CD14-positive monocyte (primary cell): ENCODE data around the gene SASH3. TPM values are rescaled to one million over a fixed set of nuclear protein-coding genes. Genes with fewer than 3 reads are reported as not detected.

ENCODE experiments used
- DNase-seq, 3 donors: peaks; one replicate each; pipeline ENCODE4 v3.0.0-alpha.2; 2011 to 2022
- H2AFZ ChIP-seq: 2 replicates; pipeline ENCODE4 v1.6.0; 2012; ENCODE audit warnings: mild to moderate bottlenecking, low read depth, low read length, inconsistent platforms; ENCODE audit not compliant: insufficient read depth, poor library complexity, severe bottlenecking
- H3K27ac ChIP-seq, 2 donors: 1 replicate in 1 of 2; 2 replicates in 1 of 2; pipeline ENCODE4 v1.5.1; 2012 to 2013; ENCODE audit warnings: low read length in 2 of 2, control low read depth in 1 of 2, inconsistent platforms in 1 of 2, low read depth in 1 of 2, mild to moderate bottlenecking in 1 of 2
- H3K27me3 ChIP-seq, 2 donors: one replicate each; pipeline versions ENCODE4 v1.6.0 to v1.6.1; 2011 to 2013; ENCODE audit warnings: low read length in 2 of 2; ENCODE audit not compliant: control insufficient read depth in 2 of 2, insufficient read depth in 2 of 2
- H3K36me3 ChIP-seq, 2 donors: replicated peaks in 1 of 2; 1 replicate in 1 of 2; 2 replicates in 1 of 2; pipeline versions ENCODE4 v1.5.1 to v1.6.1; 2012 to 2013; ENCODE audit warnings: low read length in 2 of 2, control low read depth in 1 of 2, inconsistent platforms in 1 of 2, mild to moderate bottlenecking in 1 of 2; ENCODE audit not compliant: insufficient read depth in 2 of 2, control insufficient read depth in 1 of 2
- H3K4me1 ChIP-seq, 2 donors: 1 replicate in 1 of 2; 2 replicates in 1 of 2; pipeline versions ENCODE4 v1.5.1 to v1.6.1; 2012 to 2013; ENCODE audit warnings: low read length in 2 of 2, control low read depth in 1 of 2, inconsistent platforms in 1 of 2, mild to moderate bottlenecking in 1 of 2, moderate library complexity in 1 of 2; ENCODE audit not compliant: insufficient read depth in 2 of 2, control insufficient read depth in 1 of 2
- H3K4me2 ChIP-seq: replicated peaks from 2 replicates; pipeline ENCODE3; 2012; ENCODE audit warnings: low read length, moderate library complexity, mild to moderate bottlenecking; ENCODE audit not compliant: poor library complexity, severe bottlenecking; ENCODE audit errors: extremely low read depth
- H3K4me3 ChIP-seq, 3 experiments: fragments of 200-600 bp in 1 of 3; sonication (generic) in 1 of 3; replicated peaks in 1 of 3; 1 replicate in 2 of 3; 2 replicates in 1 of 3; pipeline ENCODE4 v1.5.1; 2011 to 2013; ENCODE audit warnings: low read length in 3 of 3, mild to moderate bottlenecking in 3 of 3, control low read depth in 2 of 3, low read depth in 2 of 3, inconsistent platforms in 1 of 3, moderate library complexity in 1 of 3
- H3K79me2 ChIP-seq: 2 replicates; pipeline ENCODE4 v1.6.0; 2012; ENCODE audit warnings: mild to moderate bottlenecking, control low read depth, inconsistent platforms, low read length, moderate library complexity; ENCODE audit not compliant: insufficient read depth
- H3K9ac ChIP-seq: 2 replicates; pipeline ENCODE4 v1.6.0; 2017; ENCODE audit warnings: low read length, mild to moderate bottlenecking; ENCODE audit not compliant: insufficient read depth, poor library complexity, severe bottlenecking
- H3K9me3 ChIP-seq, 2 donors: replicated peaks in 1 of 2; 1 replicate in 1 of 2; 2 replicates in 1 of 2; pipeline versions ENCODE4 v1.5.1 to v1.6.1; 2012 to 2013; ENCODE audit warnings: low read length in 2 of 2, control low read depth in 1 of 2; ENCODE audit not compliant: control insufficient read depth in 1 of 2, insufficient read depth in 1 of 2
- H4K20me1 ChIP-seq: 2 replicates; pipeline ENCODE4 v1.6.0; 2012; ENCODE audit warnings: mild to moderate bottlenecking, low read length, control low read depth, moderate library complexity; ENCODE audit not compliant: insufficient read depth
- H3K27ac Mint-ChIP-seq, 7 donors: one replicate each; pipeline ENCODE4 v1.8.0; 2020; ENCODE audit warnings: mild to moderate bottlenecking in 7 of 7, mixed read lengths in 7 of 7, moderate library complexity in 6 of 7, inconsistent platforms in 2 of 7
- H3K27me3 Mint-ChIP-seq, 3 donors: one replicate each; pipeline ENCODE4 v1.8.0; 2021 to 2022; ENCODE audit warnings: low read depth in 3 of 3, mild to moderate bottlenecking in 3 of 3, mixed read lengths in 3 of 3, moderate library complexity in 3 of 3, inconsistent platforms in 1 of 3
- H3K36me3 Mint-ChIP-seq, 2 donors: one replicate each; pipeline ENCODE4 v1.8.0; 2020; ENCODE audit warnings: mixed read lengths in 2 of 2, inconsistent platforms in 1 of 2, mild to moderate bottlenecking in 1 of 2
- H3K4me1 Mint-ChIP-seq: one replicate; pipeline ENCODE4 v1.8.0; 2020; ENCODE audit warnings: mild to moderate bottlenecking, mixed read lengths
- H3K4me3 Mint-ChIP-seq, 2 donors: one replicate each; pipeline ENCODE4 v1.8.0; 2020; ENCODE audit warnings: mild to moderate bottlenecking in 2 of 2, mixed read lengths in 2 of 2, moderate library complexity in 1 of 2
- H3K9me3 Mint-ChIP-seq, 7 donors: one replicate each; pipeline ENCODE4 v1.8.0; 2020 to 2022; ENCODE audit warnings: mixed read lengths in 7 of 7, mild to moderate bottlenecking in 6 of 7, moderate library complexity in 6 of 7, inconsistent platforms in 2 of 7
- CTCF ChIP-seq: fragments of 200-600 bp; IDR thresholded peaks from one replicate; pipeline ENCODE4 v1.8.0; 2022; ENCODE audit warnings: antibody characterized with exemption, mild to moderate bottlenecking
- WGBS: methylation state at CpG from one replicate; pipeline ENCODE4 v1.1.5; 2013; ENCODE audit warnings: missing lambda C conversion rate; ENCODE audit not compliant: insufficient coverage; 5-methylcytosine and 5-hydroxymethylcytosine counted together
- intact Hi-C, 2 donors: fragments of 100-400 bp; cut with micrococcal nuclease; formaldehyde crosslinking; loops; one replicate each; pipeline versions ENCODE4 v1.15.0 to v1.15.1; 2023
- polyA plus RNA-seq, 3 donors: library from polyadenylated mRNA; depleted of rRNA in 1 of 3; unstranded in 2 of 3; stranded (reverse) in 1 of 3; fragments of 300-500 nt in 2 of 3; fragments of >200 nt in 1 of 3; fragmentation: Illumina TruSeq in 2 of 3; gene quantifications; 1 replicate in 2 of 3; 2 replicates in 1 of 3; pipeline ENCODE4 v1.2.3, GENCODE V29; 2012 to 2021

Gene SASH3
- polyA plus RNA-seq, 3 donors, result 127 to 272 (median 179) TPM

- H3K4me1 Mint-ChIP-seq, result peaks cover 31% of the 10 kb centered on the region
- Histone ChIP-seq H3K4me2 (no peak overlapping the region), H3K36me3 (peaks cover 43 to 56% of the 10 kb centered on the region in 2 donors), H2AFZ (no peak overlapping the region), H3K27ac (peak overlapping the region; percentile 38 to 42), H3K27me3 (no peaks in the 10 kb centered on the region), H4K20me1 (peaks cover 40% of the 10 kb centered on the region), H3K9me3 (no peaks in the 10 kb centered on the region), H3K4me1 (peaks cover 11 to 21% of the 10 kb centered on the region in 2 donors), H3K79me2 (no peaks in the 10 kb centered on the region), H3K4me3 (no peak overlapping the region), H3K9ac (no peak overlapping the region)
- intact Hi-C loops, result no loop called here
- WGBS, result no CpG with 5 or more reads among the region's 3 CpGs
- no peak for TF ChIP-seq CTCF
- DNase-seq, result no peak
- no peaks in the 10 kb centered on the region for H3K9me3 Mint-ChIP-seq
- H3K27ac Mint-ChIP-seq, result peak overlapping the region in 6 of 7 donors; percentile 35 to 87 (median 76)
- no peak overlapping the region for H3K4me3 Mint-ChIP-seq
- peaks cover 35 to 51% of the 10 kb centered on the region in 2 donors for H3K36me3 Mint-ChIP-seq
- peaks cover 0 to 11% (median 0%) of the 10 kb centered on the region in 3 donors for H3K27me3 Mint-ChIP-seq
These were observed 18.7 kb downstream of the SASH3 start for GRCh38 chrX:129798456-129798855.

GRCh38 chrX:129798888-129799287, 19.1 kb downstream of the SASH3 start:
- DNase-seq, result peak in 1 of 3 donors; percentile 24
- H3K4me3 Mint-ChIP-seq, result no peak overlapping the region
- peaks cover 36% of the 10 kb centered on the region for H4K20me1 ChIP-seq
- H3K9ac ChIP-seq, result no peak overlapping the region
- H3K36me3 ChIP-seq, result peaks cover 39 to 52% of the 10 kb centered on the region in 2 donors
- intact Hi-C loops, result no loop called here
- WGBS, result 71% methylated on average over 1 of the region's 5 CpGs
- peak overlapping the region; percentile 18 to 87 (median 73) for H3K27ac Mint-ChIP-seq
- no peak overlapping the region for H2AFZ ChIP-seq
- H3K27me3 Mint-ChIP-seq, result peaks cover 0 to 11% (median 1%) of the 10 kb centered on the region in 3 donors
- H3K9me3 ChIP-seq, result no peaks in the 10 kb centered on the region
- peaks cover 34% of the 10 kb centered on the region for H3K4me1 Mint-ChIP-seq
- H3K9me3 Mint-ChIP-seq, result no peaks in the 10 kb centered on the region
- peaks cover 11 to 21% of the 10 kb centered on the region in 2 donors for H3K4me1 ChIP-seq
- peaks cover 34 to 48% of the 10 kb centered on the region in 2 donors for H3K36me3 Mint-ChIP-seq
- H3K79me2 ChIP-seq, result no peaks in the 10 kb centered on the region
- H3K27ac ChIP-seq, result peak overlapping the region; percentile 38 to 42
- H3K4me3 ChIP-seq, result no peak overlapping the region
- no peak for TF ChIP-seq CTCF
- H3K4me2 ChIP-seq, result no peak overlapping the region
- H3K27me3 ChIP-seq, result no peaks in the 10 kb centered on the region
